B cell (primary cell): ENCODE results near the gene GAMT.

ENCODE experiments used
- EZH2 ChIP-seq: IDR thresholded peaks from 2 replicates; pipeline ENCODE4 v1.6.1; 2012; ENCODE audit warnings: borderline replicate concordance, low read depth, mild to moderate bottlenecking, moderate library complexity, low read length; ENCODE audit not compliant: insufficient read depth, poor library complexity, severe bottlenecking
- TF ChIP-seq, protein P1 (sequence below): fragments of 200-600 bp; IDR thresholded peaks from one replicate; pipeline ENCODE4 v1.8.0; 2022; ENCODE audit warnings: antibody characterized with exemption, mild to moderate bottlenecking

- TF ChIP-seq, protein P1, sequence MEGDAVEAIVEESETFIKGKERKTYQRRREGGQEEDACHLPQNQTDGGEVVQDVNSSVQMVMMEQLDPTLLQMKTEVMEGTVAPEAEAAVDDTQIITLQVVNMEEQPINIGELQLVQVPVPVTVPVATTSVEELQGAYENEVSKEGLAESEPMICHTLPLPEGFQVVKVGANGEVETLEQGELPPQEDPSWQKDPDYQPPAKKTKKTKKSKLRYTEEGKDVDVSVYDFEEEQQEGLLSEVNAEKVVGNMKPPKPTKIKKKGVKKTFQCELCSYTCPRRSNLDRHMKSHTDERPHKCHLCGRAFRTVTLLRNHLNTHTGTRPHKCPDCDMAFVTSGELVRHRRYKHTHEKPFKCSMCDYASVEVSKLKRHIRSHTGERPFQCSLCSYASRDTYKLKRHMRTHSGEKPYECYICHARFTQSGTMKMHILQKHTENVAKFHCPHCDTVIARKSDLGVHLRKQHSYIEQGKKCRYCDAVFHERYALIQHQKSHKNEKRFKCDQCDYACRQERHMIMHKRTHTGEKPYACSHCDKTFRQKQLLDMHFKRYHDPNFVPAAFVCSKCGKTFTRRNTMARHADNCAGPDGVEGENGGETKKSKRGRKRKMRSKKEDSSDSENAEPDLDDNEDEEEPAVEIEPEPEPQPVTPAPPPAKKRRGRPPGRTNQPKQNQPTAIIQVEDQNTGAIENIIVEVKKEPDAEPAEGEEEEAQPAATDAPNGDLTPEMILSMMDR, result no peak
- TF ChIP-seq EZH2, result no peak
Observed at GRCh38 chr19:1384085-1384462, 17.3 kb downstream of the GAMT start.
